Measurements from ENCODE around the gene CNTNAP2.

The CNTNAP2 gene

DNA sequence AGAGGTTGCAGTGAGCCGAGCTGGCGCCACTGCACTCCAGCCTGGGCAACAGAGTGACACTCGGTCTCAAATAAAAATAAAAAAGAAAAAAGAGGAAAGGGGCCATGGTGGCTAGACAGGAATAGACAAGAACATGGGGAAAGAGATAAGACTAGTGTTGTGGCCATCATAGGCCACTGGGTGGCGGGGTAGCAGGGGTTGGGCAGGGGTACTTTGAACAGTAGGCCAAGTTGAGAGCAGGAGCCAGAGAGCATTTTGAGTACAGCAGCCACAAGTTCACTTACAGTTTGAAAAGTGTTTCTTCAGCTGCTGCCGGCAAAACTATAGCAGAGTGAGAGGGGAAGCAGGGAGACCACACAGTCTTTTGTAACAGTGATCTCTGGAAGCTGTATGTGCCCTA is 656.0 kb downstream of the CNTNAP2 start:
- H3K27ac ChIP-seq: no peak overlapping the region
- TF ChIP-seq, protein P1, sequence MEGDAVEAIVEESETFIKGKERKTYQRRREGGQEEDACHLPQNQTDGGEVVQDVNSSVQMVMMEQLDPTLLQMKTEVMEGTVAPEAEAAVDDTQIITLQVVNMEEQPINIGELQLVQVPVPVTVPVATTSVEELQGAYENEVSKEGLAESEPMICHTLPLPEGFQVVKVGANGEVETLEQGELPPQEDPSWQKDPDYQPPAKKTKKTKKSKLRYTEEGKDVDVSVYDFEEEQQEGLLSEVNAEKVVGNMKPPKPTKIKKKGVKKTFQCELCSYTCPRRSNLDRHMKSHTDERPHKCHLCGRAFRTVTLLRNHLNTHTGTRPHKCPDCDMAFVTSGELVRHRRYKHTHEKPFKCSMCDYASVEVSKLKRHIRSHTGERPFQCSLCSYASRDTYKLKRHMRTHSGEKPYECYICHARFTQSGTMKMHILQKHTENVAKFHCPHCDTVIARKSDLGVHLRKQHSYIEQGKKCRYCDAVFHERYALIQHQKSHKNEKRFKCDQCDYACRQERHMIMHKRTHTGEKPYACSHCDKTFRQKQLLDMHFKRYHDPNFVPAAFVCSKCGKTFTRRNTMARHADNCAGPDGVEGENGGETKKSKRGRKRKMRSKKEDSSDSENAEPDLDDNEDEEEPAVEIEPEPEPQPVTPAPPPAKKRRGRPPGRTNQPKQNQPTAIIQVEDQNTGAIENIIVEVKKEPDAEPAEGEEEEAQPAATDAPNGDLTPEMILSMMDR (conservative IDR thresholded peaks at IDR 0.05): peak; percentile 49

DNA sequence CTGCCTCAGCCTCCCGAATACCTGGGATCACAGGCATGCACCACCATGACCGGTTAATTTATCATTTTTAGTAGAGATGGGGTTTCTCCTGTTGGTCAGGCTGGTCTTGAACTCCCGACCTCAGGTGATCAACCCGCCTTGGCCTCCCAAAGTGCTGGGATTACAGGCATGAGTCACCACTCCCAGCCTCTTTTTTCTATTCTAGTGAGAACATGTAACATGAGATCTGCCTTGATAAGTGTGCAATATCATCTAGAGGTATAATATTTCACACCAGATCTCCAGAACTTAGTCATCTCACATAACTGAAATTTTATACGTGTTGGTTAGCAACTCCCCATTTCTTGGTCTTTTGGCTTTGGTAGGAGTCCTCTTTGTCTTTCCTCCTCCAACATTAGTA is 656.9 kb downstream of the CNTNAP2 start:
- no peak overlapping the region for H3K27ac ChIP-seq
- TF ChIP-seq, protein P1 (conservative IDR thresholded peaks at IDR 0.05): no peak

- TF ChIP-seq, protein P1 (conservative IDR thresholded peaks at IDR 0.05): peak; percentile 63
- no peak overlapping the region for H3K27ac ChIP-seq
Observed at GRCh38 chr7:146781352-146782116, 664.9 kb downstream of the CNTNAP2 start.

GRCh38 chr7:146787266-146787665 is 670.7 kb downstream of the CNTNAP2 start:
- H3K27ac ChIP-seq: no peak overlapping the region
- TF ChIP-seq, protein P1 (conservative IDR thresholded peaks at IDR 0.05): no peak

DNA sequence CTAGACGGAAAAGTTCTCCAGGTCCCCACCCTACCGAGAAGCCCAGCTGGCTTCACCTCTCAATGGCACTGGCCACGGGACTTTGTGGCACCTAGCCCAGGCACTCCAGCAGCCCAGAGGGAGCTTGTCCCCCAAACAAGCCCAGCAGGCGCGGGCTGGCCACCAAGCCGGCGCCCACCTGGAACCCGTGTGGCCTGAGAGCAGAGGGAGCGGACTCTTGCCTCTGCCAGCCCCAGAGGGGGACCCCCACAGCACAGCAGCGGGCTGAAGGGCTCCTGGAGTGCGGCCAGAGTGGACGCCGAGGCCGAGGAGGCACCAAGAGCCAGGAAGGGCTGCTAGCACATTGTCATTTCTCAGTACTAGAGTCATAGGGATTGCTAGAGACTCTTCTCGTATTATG is 671.4 kb downstream of the CNTNAP2 start:
- TF ChIP-seq, protein P1 (conservative IDR thresholded peaks at IDR 0.05): no peak

GRCh38 chr7:146791344-146792285 is 675.0 kb downstream of the CNTNAP2 start:
- TF ChIP-seq, protein P1 (conservative IDR thresholded peaks at IDR 0.05): no peak
- no peak overlapping the region for H3K27ac ChIP-seq

More for the DNA sequence above, 671.4 kb downstream of the CNTNAP2 start:
- H3K27ac ChIP-seq: no peak overlapping the region

DNA sequence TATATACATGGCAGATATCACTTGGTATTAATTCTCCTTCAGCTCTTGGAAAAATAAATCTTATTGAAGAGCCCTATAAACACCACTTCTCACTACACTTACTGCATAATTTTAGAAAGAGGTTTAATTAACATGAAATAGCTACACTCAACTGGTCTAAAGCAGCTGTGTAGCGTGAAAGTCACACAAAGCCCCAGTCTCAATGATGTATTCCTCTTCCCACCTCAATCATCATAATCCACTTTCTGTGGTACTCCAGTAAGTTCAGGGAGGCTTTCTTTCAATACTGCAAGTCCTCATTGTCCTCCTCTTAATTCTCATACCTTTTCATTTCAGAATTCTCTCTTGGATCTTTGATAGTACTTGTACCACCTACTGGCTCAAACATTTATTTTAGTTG is 688.0 kb downstream of the CNTNAP2 start:
- TF ChIP-seq, protein P1 (conservative IDR thresholded peaks at IDR 0.05): no peak
- no peak overlapping the region for H3K27ac ChIP-seq

All from VCaP (cell line).